AG04450 (cell line): Measurements from ENCODE around the gene DRICH1. TPM values are rescaled to one million over a fixed set of nuclear protein-coding genes. Genes with fewer than 3 reads are reported as not detected.
"Not testable (repeated sequence)": the region's sequence is repeated elsewhere in the genome, so short reads cannot be mapped to it uniquely, and the experiment has no call there.

Experiments
- CTCF ChIA-PET: fragments of 300-600, 350-600 bp; formaldehyde crosslinking; extraction: SDS; loops from one replicate; lab custom pipeline; 2022; ENCODE audit warnings: antibody characterized with exemption, inconsistent platforms; lab: Charles Lee
- POLR2A ChIA-PET: fragments of 350-600 bp; formaldehyde crosslinking; extraction: SDS; loops from one replicate; lab custom pipeline; 2021; ENCODE audit warnings: antibody characterized with exemption, inconsistent platforms; lab: Yijun Ruan, JAX
- DNase-seq: peaks from one replicate; pipeline ENCODE4 v3.0.0-alpha.2; 2011; ENCODE audit warnings: low read depth, low spot score
- H3K27ac ChIP-seq: one replicate; pipeline ENCODE4 v1.5.1; 2012; ENCODE audit warnings: low read depth, low read length, control low read depth
- H3K27me3 ChIP-seq: one replicate; pipeline ENCODE4 v1.6.0; 2012; ENCODE audit warnings: low read length; ENCODE audit not compliant: control insufficient read depth, insufficient read depth
- H3K4me3 ChIP-seq: 2 replicates; pipeline ENCODE4 v1.5.1; 2011; ENCODE audit warnings: mild to moderate bottlenecking, low read depth, low read length, control low read depth
- H3K9me3 ChIP-seq: 2 replicates; pipeline ENCODE4 v1.5.1; 2012; ENCODE audit warnings: low read length; ENCODE audit not compliant: control insufficient read depth, insufficient read depth
- CTCF ChIP-seq: IDR thresholded peaks from 2 replicates; pipeline ENCODE4 v1.5.1; 2011; ENCODE audit warnings: low read depth, low read length, control low read depth, inconsistent platforms
- polyA plus RNA-seq: library from polyadenylated mRNA; depleted of rRNA; stranded (reverse); fragments of >200 nt; gene quantifications from 2 replicates; pipeline ENCODE4 v1.2.3, GENCODE V29; 2011; rRNA removed
- small RNA-seq: library from RNA; depleted of rRNA; stranded (forward); fragments of <200 nt; gene quantifications from one replicate; pipeline ENCODE3, GENCODE V24; 2012; ENCODE audit warnings: low read depth; ENCODE audit not compliant: insufficient read length

The DRICH1 gene
- polyA plus RNA-seq, 1 experiment = 0.17 TPM

- no peak for DNase-seq
- H3K4me3 ChIP-seq = no peak overlapping the region
- no peaks in the 10 kb centered on the region for H3K9me3 ChIP-seq
- ChIA-PET CTCF (no interaction called here), POLR2A (no interaction called here)
- H3K27me3 ChIP-seq = peaks cover 30% of the 10 kb centered on the region
- H3K27ac ChIP-seq = no peak overlapping the region
- no peak for TF ChIP-seq CTCF
Measured at GRCh38 chr22:23563111-23563510, 69.0 kb downstream of the DRICH1 start.

GRCh38 chr22:23562186-23562585, 69.9 kb downstream of the DRICH1 start:
- ChIA-PET POLR2A (no interaction called here), CTCF (interaction anchor here (0.6 kb wide), 1 partner anchor 289 kb away, joined by 3 read pairs; no protein-coding TSS in a partner anchor)
- DNase-seq = no peak
- no peak for TF ChIP-seq CTCF
- no peaks in the 10 kb centered on the region for H3K9me3 ChIP-seq
- H3K27ac ChIP-seq = no peak overlapping the region
- H3K27me3 ChIP-seq = peaks cover 26% of the 10 kb centered on the region
- H3K4me3 ChIP-seq = no peak overlapping the region

GRCh38 chr22:23561025-23561510, 71.1 kb downstream of the DRICH1 start:
- CTCF ChIA-PET = interaction anchor here (0.7 kb wide), 1 partner anchor 175 kb away, joined by 4 read pairs; no protein-coding TSS in a partner anchor
- H3K27ac ChIP-seq, H3K4me3 ChIP-seq, POLR2A ChIA-PET, DNase-seq, H3K9me3 ChIP-seq: not testable (repeated sequence)
- H3K27me3 ChIP-seq = peaks cover 18% of the 10 kb centered on the region

GRCh38 chr22:23560215-23560614, 71.9 kb downstream of the DRICH1 start:
- H3K27me3 ChIP-seq, H3K4me3 ChIP-seq, H3K27ac ChIP-seq, POLR2A ChIA-PET, CTCF ChIA-PET, H3K9me3 ChIP-seq, DNase-seq: not testable (repeated sequence)

Small RNAs within 50 kb of the gene (small RNA-seq; reads per million reads assigned to genes)
- gene AP000346.3 = not detected

Other genes starting within 250 kb of the DRICH1 start
- gene IGLL1, start 52.0 kb downstream of the DRICH1 start, polyA plus RNA-seq = not detected in 2 replicates
- gene RGL4, start 58.7 kb upstream of the DRICH1 start, polyA plus RNA-seq = not detected in 2 replicates
- gene ZNF70, start 118.8 kb upstream of the DRICH1 start, polyA plus RNA-seq = 1.6 and 2.8 TPM in 2 replicates
- not detected in 2 replicates for gene VPREB3, start 122.1 kb upstream of the DRICH1 start, polyA plus RNA-seq
- gene C22orf15, start 130.7 kb upstream of the DRICH1 start, polyA plus RNA-seq = 2.1 and 2.9 TPM in 2 replicates
- 10.1 and 16.9 TPM in 2 replicates for gene CHCHD10, start 135.7 kb upstream of the DRICH1 start, polyA plus RNA-seq
- 5.7 and 9.0 TPM in 2 replicates for gene MMP11, start 140.5 kb upstream of the DRICH1 start, polyA plus RNA-seq
- 155 and 180 TPM in 2 replicates for gene SMARCB1, start 154.6 kb upstream of the DRICH1 start, polyA plus RNA-seq
- 0.19 and 0.27 TPM in 2 replicates for gene DERL3, start 206.7 kb upstream of the DRICH1 start, polyA plus RNA-seq
- gene SLC2A11, start 225.6 kb upstream of the DRICH1 start, polyA plus RNA-seq = 7.2 and 7.5 TPM in 2 replicates